Measurements from ENCODE around the gene FASN. TPM values are rescaled to one million over a fixed set of nuclear protein-coding genes. Genes with fewer than 3 reads are reported as not detected.
A peak's percentile ranks its signal among the peaks of the same experiment; 100 is the strongest.

Gene FASN
- total and polyA plus RNA-seq, 2 donors: 12.3 to 19.0 TPM

GRCh38 chr17:82106688-82107305, 8.8 kb upstream of the FASN start:
- no peaks in the 10 kb centered on the region for H3K27me3 ChIP-seq (ENCODE audit: control insufficient read depth in 2 of 2, insufficient read depth in 1 of 2, low read length in 1 of 2)
- peaks cover 22 to 74% of the 10 kb centered on the region in 2 donors for H3K4me1 ChIP-seq (ENCODE audit: control insufficient read depth in 2 of 2, insufficient read depth in 2 of 2, low read length in 2 of 2)
- 62% methylated on average over 9 of the region's 9 CpGs for WGBS
- H3K4me3 ChIP-seq (ENCODE audit: low read length in 2 of 2): peak overlapping the region; percentile 44 to 61
- H3K36me3 ChIP-seq (ENCODE audit: control insufficient read depth in 2 of 2, insufficient read depth in 2 of 2, low read length in 1 of 2): peaks cover 0 to 8% of the 10 kb centered on the region in 2 donors
- H3K9me3 ChIP-seq (ENCODE audit: control insufficient read depth in 2 of 2, insufficient read depth in 1 of 2, low read length in 1 of 2): no peaks in the 10 kb centered on the region
- H3K27ac ChIP-seq (ENCODE audit: low read depth in 1 of 2, low read length in 1 of 2): peak overlapping the region; percentile 89 to 95
- DNase-seq (ENCODE audit: low read depth in 6 of 9, low spot score in 9 of 9): no peak

GRCh38 chr17:82105882-82106687, 8.0 kb upstream of the FASN start:
- Histone ChIP-seq H3K4me1 (ENCODE audit: control insufficient read depth in 2 of 2, insufficient read depth in 2 of 2, low read length in 2 of 2) (peaks cover 27 to 75% of the 10 kb centered on the region in 2 donors), H3K9me3 (ENCODE audit: control insufficient read depth in 2 of 2, insufficient read depth in 1 of 2, low read length in 1 of 2) (no peaks in the 10 kb centered on the region), H3K4me3 (ENCODE audit: low read length in 2 of 2) (peak overlapping the region; percentile 44 to 61), H3K27me3 (ENCODE audit: control insufficient read depth in 2 of 2, insufficient read depth in 1 of 2, low read length in 1 of 2) (no peaks in the 10 kb centered on the region), H3K36me3 (ENCODE audit: control insufficient read depth in 2 of 2, insufficient read depth in 2 of 2, low read length in 1 of 2) (peaks cover 0 to 12% of the 10 kb centered on the region in 2 donors), H3K27ac (ENCODE audit: low read depth in 1 of 2, low read length in 1 of 2) (peak overlapping the region; percentile 89 to 95)
- peak in 4 of 9 donors; percentile 53 to 82 (median 62) for DNase-seq (ENCODE audit: low read depth in 6 of 9, low spot score in 9 of 9)
- WGBS: 16% methylated on average over 24 of the region's 24 CpGs

- peak overlapping the region; percentile 44 to 61 for H3K4me3 ChIP-seq (ENCODE audit: low read length in 2 of 2)
- DNase-seq (ENCODE audit: low read depth in 6 of 9, low spot score in 9 of 9): no peak
- peaks cover 0 to 3% of the 10 kb centered on the region in 2 donors for H3K9me3 ChIP-seq (ENCODE audit: control insufficient read depth in 2 of 2, insufficient read depth in 1 of 2, low read length in 1 of 2)
- H3K4me1 ChIP-seq (ENCODE audit: control insufficient read depth in 2 of 2, insufficient read depth in 2 of 2, low read length in 2 of 2): peaks cover 27 to 79% of the 10 kb centered on the region in 2 donors
- peaks cover 3 to 15% of the 10 kb centered on the region in 2 donors for H3K36me3 ChIP-seq (ENCODE audit: control insufficient read depth in 2 of 2, insufficient read depth in 2 of 2, low read length in 1 of 2)
- WGBS: 93% methylated on average over 13 of the region's 13 CpGs
- H3K27ac ChIP-seq (ENCODE audit: low read depth in 1 of 2, low read length in 1 of 2): peak overlapping the region; percentile 89 to 95
- no peaks in the 10 kb centered on the region for H3K27me3 ChIP-seq (ENCODE audit: control insufficient read depth in 2 of 2, insufficient read depth in 1 of 2, low read length in 1 of 2)
These were observed 7.4 kb upstream of the FASN start for GRCh38 chr17:82105417-82105881.

- peak overlapping the region in 1 of 2 donors; percentile 4 for H3K27ac ChIP-seq (ENCODE audit: low read depth in 1 of 2, low read length in 1 of 2)
These were observed 6.9 kb upstream of the FASN start for GRCh38 chr17:82104797-82105416.

GRCh38 chr17:82103553-82104451, 5.8 kb upstream of the FASN start:
- H3K36me3 ChIP-seq (ENCODE audit: control insufficient read depth in 2 of 2, insufficient read depth in 2 of 2, low read length in 1 of 2): peaks cover 10 to 15% of the 10 kb centered on the region in 2 donors
- WGBS: 95% methylated on average over 24 of the region's 24 CpGs
- H3K27me3 ChIP-seq (ENCODE audit: control insufficient read depth in 2 of 2, insufficient read depth in 1 of 2, low read length in 1 of 2): no peaks in the 10 kb centered on the region
- no peak overlapping the region for H3K4me3 ChIP-seq (ENCODE audit: low read length in 2 of 2)
- H3K4me1 ChIP-seq (ENCODE audit: control insufficient read depth in 2 of 2, insufficient read depth in 2 of 2, low read length in 2 of 2): peaks cover 39 to 81% of the 10 kb centered on the region in 2 donors
- no peak for DNase-seq (ENCODE audit: low read depth in 6 of 9, low spot score in 9 of 9)
- peaks cover 0 to 5% of the 10 kb centered on the region in 2 donors for H3K9me3 ChIP-seq (ENCODE audit: control insufficient read depth in 2 of 2, insufficient read depth in 1 of 2, low read length in 1 of 2)
- peak overlapping the region in 1 of 2 donors; percentile 10 for H3K27ac ChIP-seq (ENCODE audit: low read depth in 1 of 2, low read length in 1 of 2)

More at GRCh38 chr17:82104797-82105416, 6.9 kb upstream of the FASN start:
- no peaks in the 10 kb centered on the region for H3K27me3 ChIP-seq (ENCODE audit: control insufficient read depth in 2 of 2, insufficient read depth in 1 of 2, low read length in 1 of 2)
- peaks cover 31 to 79% of the 10 kb centered on the region in 2 donors for H3K4me1 ChIP-seq (ENCODE audit: control insufficient read depth in 2 of 2, insufficient read depth in 2 of 2, low read length in 2 of 2)
- no peak for DNase-seq (ENCODE audit: low read depth in 6 of 9, low spot score in 9 of 9)
- WGBS: over 99% methylated on average over 11 of the region's 11 CpGs
- H3K9me3 ChIP-seq (ENCODE audit: control insufficient read depth in 2 of 2, insufficient read depth in 1 of 2, low read length in 1 of 2): peaks cover 0 to 5% of the 10 kb centered on the region in 2 donors
- peaks cover 7 to 15% of the 10 kb centered on the region in 2 donors for H3K36me3 ChIP-seq (ENCODE audit: control insufficient read depth in 2 of 2, insufficient read depth in 2 of 2, low read length in 1 of 2)
- no peak overlapping the region for H3K4me3 ChIP-seq (ENCODE audit: low read length in 2 of 2)

GRCh38 chr17:82101767-82102679, 4.0 kb upstream of the FASN start:
- DNase-seq (ENCODE audit: low read depth in 6 of 9, low spot score in 9 of 9): no peak
- Histone ChIP-seq H3K27ac (ENCODE audit: low read depth in 1 of 2, low read length in 1 of 2) (peak overlapping the region in 1 of 2 donors; percentile 9), H3K4me1 (ENCODE audit: control insufficient read depth in 2 of 2, insufficient read depth in 2 of 2, low read length in 2 of 2) (peaks cover 36 to 65% of the 10 kb centered on the region in 2 donors)

GRCh38 chr17:82101301-82101715, 3.3 kb upstream of the FASN start:
- peak overlapping the region in 1 of 2 donors; percentile 7 for H3K27ac ChIP-seq (ENCODE audit: low read depth in 1 of 2, low read length in 1 of 2)
- H3K4me1 ChIP-seq (ENCODE audit: control insufficient read depth in 2 of 2, insufficient read depth in 2 of 2, low read length in 2 of 2): peaks cover 39 to 65% of the 10 kb centered on the region in 2 donors
- 88% methylated on average over 10 of the region's 10 CpGs for whole genome bisulfite sequencing
- no peaks in the 10 kb centered on the region for H3K27me3 ChIP-seq (ENCODE audit: control insufficient read depth in 2 of 2, insufficient read depth in 1 of 2, low read length in 1 of 2)
- DNase-seq (ENCODE audit: low read depth in 6 of 9, low spot score in 9 of 9): no peak
- no peak overlapping the region for H3K4me3 ChIP-seq (ENCODE audit: low read length in 2 of 2)
- peaks cover 0 to 5% of the 10 kb centered on the region in 2 donors for H3K9me3 ChIP-seq (ENCODE audit: control insufficient read depth in 2 of 2, insufficient read depth in 1 of 2, low read length in 1 of 2)
- H3K36me3 ChIP-seq (ENCODE audit: control insufficient read depth in 2 of 2, insufficient read depth in 2 of 2, low read length in 1 of 2): peaks cover 8 to 14% of the 10 kb centered on the region in 2 donors

More at GRCh38 chr17:82101767-82102679, 4.0 kb upstream of the FASN start:
- peaks cover 0 to 5% of the 10 kb centered on the region in 2 donors for H3K9me3 ChIP-seq (ENCODE audit: control insufficient read depth in 2 of 2, insufficient read depth in 1 of 2, low read length in 1 of 2)
- H3K27me3 ChIP-seq (ENCODE audit: control insufficient read depth in 2 of 2, insufficient read depth in 1 of 2, low read length in 1 of 2): no peaks in the 10 kb centered on the region
- H3K4me3 ChIP-seq (ENCODE audit: low read length in 2 of 2): no peak overlapping the region
- H3K36me3 ChIP-seq (ENCODE audit: control insufficient read depth in 2 of 2, insufficient read depth in 2 of 2, low read length in 1 of 2): peaks cover 7 to 10% of the 10 kb centered on the region in 2 donors
- WGBS: 88% methylated on average over 18 of the region's 18 CpGs

Measured in thymus (tissue), 11 donors.